GM12801 (cell line): ENCODE results near the gene PSPC1.

Experiments
- TF ChIP-seq, protein P1 (sequence below): IDR thresholded peaks from one replicate; pipeline ENCODE4 v1.5.1; 2011; ENCODE audit warnings: control low read depth; ENCODE audit not compliant: insufficient read length; ENCODE audit errors: extremely low read depth

PSPC1 gene

GRCh38 chr13:19805765-19806164 is 23.0 kb upstream of the PSPC1 start:
- TF ChIP-seq, protein P1, sequence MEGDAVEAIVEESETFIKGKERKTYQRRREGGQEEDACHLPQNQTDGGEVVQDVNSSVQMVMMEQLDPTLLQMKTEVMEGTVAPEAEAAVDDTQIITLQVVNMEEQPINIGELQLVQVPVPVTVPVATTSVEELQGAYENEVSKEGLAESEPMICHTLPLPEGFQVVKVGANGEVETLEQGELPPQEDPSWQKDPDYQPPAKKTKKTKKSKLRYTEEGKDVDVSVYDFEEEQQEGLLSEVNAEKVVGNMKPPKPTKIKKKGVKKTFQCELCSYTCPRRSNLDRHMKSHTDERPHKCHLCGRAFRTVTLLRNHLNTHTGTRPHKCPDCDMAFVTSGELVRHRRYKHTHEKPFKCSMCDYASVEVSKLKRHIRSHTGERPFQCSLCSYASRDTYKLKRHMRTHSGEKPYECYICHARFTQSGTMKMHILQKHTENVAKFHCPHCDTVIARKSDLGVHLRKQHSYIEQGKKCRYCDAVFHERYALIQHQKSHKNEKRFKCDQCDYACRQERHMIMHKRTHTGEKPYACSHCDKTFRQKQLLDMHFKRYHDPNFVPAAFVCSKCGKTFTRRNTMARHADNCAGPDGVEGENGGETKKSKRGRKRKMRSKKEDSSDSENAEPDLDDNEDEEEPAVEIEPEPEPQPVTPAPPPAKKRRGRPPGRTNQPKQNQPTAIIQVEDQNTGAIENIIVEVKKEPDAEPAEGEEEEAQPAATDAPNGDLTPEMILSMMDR: no peak

GRCh38 chr13:19795956-19796355 is 13.2 kb upstream of the PSPC1 start:
- TF ChIP-seq, protein P1: no peak

DNA sequence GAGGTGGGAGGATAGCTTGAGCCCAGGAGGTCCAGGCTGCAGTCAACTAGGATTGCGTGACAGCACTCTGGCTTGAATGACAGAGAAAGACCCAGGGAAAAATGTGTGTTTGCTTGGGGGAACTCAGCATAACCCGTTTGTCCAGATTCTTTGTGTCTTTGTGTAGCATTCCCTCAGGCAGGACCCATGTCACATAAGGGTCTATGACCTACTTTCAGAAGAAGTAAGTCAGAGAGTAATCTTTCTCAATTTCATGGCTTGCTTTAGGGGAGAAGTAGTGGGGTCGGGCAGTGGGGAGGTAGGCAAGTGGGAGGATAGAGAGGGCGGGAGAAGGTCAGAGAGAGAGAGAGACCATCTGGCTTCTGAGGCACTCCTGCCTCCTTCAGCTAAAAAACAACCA is 11.9 kb upstream of the PSPC1 start:
- TF ChIP-seq, protein P1: no peak

- TF ChIP-seq, protein P1: no peak
Measured at GRCh38 chr13:19791953-19792537, 9.3 kb upstream of the PSPC1 start.

DNA sequence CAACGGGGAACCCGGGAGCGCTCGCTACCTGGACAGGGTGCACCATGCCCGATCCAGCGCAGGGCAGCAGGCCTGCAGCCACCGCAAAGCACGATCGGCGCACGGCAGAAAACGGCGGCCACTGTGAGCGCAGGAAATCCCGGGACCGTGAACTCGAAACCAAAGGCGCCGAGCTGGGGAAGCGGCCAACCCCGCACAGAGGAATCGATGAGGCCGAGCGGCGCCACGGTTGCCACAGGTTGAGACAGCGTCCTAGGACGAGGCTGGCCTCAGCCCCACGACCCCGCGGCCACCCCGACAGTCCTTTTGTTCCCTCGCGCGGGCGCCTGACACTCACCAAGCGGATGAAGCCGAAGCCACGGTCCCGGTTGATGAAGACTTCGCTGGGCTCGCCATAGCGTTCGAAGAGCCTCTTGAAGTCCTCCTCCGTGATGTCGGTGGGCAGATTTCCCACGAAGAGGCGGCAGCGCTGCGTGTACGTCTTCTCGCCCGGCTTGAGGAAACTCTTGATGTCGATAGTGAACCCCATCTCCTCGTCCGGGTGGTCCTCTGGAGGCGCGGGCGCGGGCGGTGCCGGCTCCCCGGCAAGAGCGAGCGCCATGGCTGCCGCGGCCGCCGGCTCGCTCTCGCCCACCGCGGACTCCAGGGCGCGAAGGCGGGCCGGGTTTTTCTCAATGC is 557 bp downstream of the PSPC1 start:
- TF ChIP-seq, protein P1: no peak

DNA sequence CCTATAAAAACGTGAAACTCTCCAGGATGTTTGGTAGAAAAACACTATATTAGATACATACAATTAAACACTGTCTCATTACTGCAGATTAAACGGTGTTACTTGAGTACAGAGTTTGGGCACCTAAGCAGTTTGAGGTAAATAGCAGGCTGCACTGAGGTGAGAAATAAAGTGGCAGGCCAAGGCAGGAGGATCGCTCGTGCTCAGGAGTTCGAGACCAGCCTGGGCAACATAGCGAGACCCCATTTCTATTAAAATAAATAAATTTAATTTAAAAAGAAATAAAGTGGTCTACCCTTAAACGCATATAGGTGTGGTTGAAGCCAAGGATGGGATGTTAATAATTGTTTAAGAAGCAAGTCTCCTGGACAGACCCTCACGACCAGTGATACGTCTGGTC is 1.2 kb downstream of the PSPC1 start:
- TF ChIP-seq, protein P1: no peak

- TF ChIP-seq, protein P1: no peak
Measured at GRCh38 chr13:19772306-19772705, 10.4 kb downstream of the PSPC1 start.
